ENCODE measurements around the gene IREB2.

- TF ChIP-seq CHD2 (IDR thresholded peaks at IDR 0.05; ENCODE audit: low read depth, low read length) (no peak), ZNF710 (CRISPR knock-in tag; IDR thresholded peaks at IDR 0.05; ENCODE audit: borderline replicate concordance) (no peak), ZFP91 (CRISPR knock-in tag; IDR thresholded peaks at IDR 0.05; ENCODE audit: borderline replicate concordance) (no peak), MZF1 (CRISPR knock-in tag; IDR thresholded peaks at IDR 0.05; ENCODE audit: borderline replicate concordance) (no peak), BHLHE40 (IDR thresholded peaks at IDR 0.05; ENCODE audit: low read length) (no peak), FOSL1 (CRISPR knock-in tag; IDR thresholded peaks at IDR 0.05; ENCODE audit: borderline replicate concordance) (no peak), MED1 (CRISPR knock-in tag; IDR thresholded peaks at IDR 0.05) (no peak), CREM (IDR thresholded peaks at IDR 0.05) (no peak), CREM (CRISPR knock-in tag; IDR thresholded peaks at IDR 0.05) (no peak), ZNF275 (CRISPR knock-in tag; IDR thresholded peaks at IDR 0.05; ENCODE audit: borderline replicate concordance) (no peak), SMC3 (IDR thresholded peaks at IDR 0.05; ENCODE audit: low read length) (no peak), NR2F2 (IDR thresholded peaks at IDR 0.05; ENCODE audit: borderline replicate concordance, low read depth) (no peak), RNF219 (CRISPR knock-in tag; IDR thresholded peaks at IDR 0.05) (no peak)
Measured at GRCh38 chr15:78452485-78452884, 14.5 kb downstream of the IREB2 start.

Measured in HepG2 (cell line).